Activated CD4-positive, alpha-beta T cell treated with anti-CD3 and anti-CD28 coated beads, Interleukin-2, amount 10 ng/mL, durations not matched to agents 7 days and 5 days (primary cell): Measurements from ENCODE around the gene GTF3C1. TPM values are rescaled to one million over a fixed set of nuclear protein-coding genes. Genes with fewer than 3 reads are reported as not detected.

Source experiments
- CTCF ChIA-PET: fragments of 350-600 bp; sonication (Branson Sonifier 250); formaldehyde crosslinking; loops from one replicate; lab custom pipeline; 2021; ENCODE audit warnings: antibody characterized with exemption; lab: Charles Lee
- POLR2A ChIA-PET: fragments of 350-600 bp; sonication (Branson Sonifier 250); formaldehyde crosslinking; loops from one replicate; lab custom pipeline; 2021; ENCODE audit warnings: antibody characterized with exemption; lab: Charles Lee
- DNase-seq: peaks from one replicate; pipeline ENCODE4 v3.0.0-alpha.2; 2020
- H3K27ac Mint-ChIP-seq: one replicate; pipeline ENCODE4 v1.8.0; 2021; ENCODE audit warnings: mild to moderate bottlenecking, moderate library complexity, mixed read lengths
- H3K27me3 Mint-ChIP-seq: one replicate; pipeline ENCODE4 v1.8.0; 2021; ENCODE audit warnings: mixed read lengths
- H3K36me3 Mint-ChIP-seq: one replicate; pipeline ENCODE4 v1.8.0; 2021; ENCODE audit warnings: low read depth, mixed read lengths
- H3K4me1 Mint-ChIP-seq: one replicate; pipeline ENCODE4 v1.8.0; 2021; ENCODE audit warnings: mixed read lengths
- H3K4me3 Mint-ChIP-seq: one replicate; pipeline ENCODE4 v1.8.0; 2021; ENCODE audit warnings: mild to moderate bottlenecking, moderate library complexity, mixed read lengths
- H3K9me3 Mint-ChIP-seq: one replicate; pipeline ENCODE4 v1.8.0; 2021; ENCODE audit warnings: mixed read lengths
- total RNA-seq, 2 experiments: library from RNA; stranded (reverse); gene quantifications; one replicate each; pipeline ENCODE4 v1.2.3, GENCODE V29; 2021

Gene GTF3C1
- total RNA-seq, 2 experiments from 2014 or later: 51.9 to 52.9 TPM

DNA sequence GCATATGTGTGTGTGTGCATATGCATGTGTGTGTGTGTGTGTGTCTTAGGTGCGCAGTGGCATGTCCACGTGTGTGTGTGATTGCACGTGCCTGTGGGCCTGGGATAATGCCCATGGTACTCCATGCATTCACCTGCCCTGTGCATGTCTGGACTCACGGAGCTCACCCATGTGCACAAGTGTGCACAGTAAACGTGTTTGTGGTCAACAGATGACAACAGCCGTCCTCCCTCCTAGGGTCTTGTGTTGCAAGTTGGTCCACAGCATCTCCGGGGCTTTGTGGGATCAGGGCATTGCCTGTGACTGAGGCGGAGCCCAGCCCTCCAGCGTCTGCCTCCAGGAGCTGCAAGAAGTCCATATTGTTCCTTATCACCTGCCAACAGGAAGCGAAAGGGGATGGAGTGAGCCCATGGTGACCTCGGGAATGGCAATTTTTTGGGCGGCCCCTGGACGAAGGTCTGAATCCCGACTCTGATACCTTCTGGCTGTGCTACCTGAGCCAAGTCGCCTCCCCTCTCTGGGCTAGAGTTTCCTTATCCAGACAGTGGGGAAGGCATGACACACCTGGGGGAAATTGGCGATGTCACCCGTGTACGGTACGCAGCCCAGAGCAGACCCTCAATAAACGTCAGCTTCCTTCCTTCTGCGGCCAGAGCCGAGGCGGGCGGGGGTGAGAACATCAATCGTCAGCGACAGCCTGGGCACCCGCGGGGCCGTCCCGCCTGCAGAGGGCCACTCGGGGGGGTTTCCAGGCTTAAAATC lies 100.1 kb downstream of the GTF3C1 start:
- Mint-ChIP-seq H3K4me3 (no peak overlapping the region), H3K9me3 (peaks cover 20% of the 10 kb centered on the region), H3K36me3 (peaks cover 76% of the 10 kb centered on the region), H3K27ac (peak overlapping the region; percentile 66), H3K27me3 (no peaks in the 10 kb centered on the region), H3K4me1 (peaks cover 71% of the 10 kb centered on the region)
- CTCF ChIA-PET: interaction anchor here (0.8 to 2.1 kb wide), 5 partner anchors 9 to 270 kb away, joined by 3 to 11 read pairs (median 3); no protein-coding TSS in a partner anchor
- peak; percentile 21 for DNase-seq
- POLR2A ChIA-PET: no interaction called here

DNA sequence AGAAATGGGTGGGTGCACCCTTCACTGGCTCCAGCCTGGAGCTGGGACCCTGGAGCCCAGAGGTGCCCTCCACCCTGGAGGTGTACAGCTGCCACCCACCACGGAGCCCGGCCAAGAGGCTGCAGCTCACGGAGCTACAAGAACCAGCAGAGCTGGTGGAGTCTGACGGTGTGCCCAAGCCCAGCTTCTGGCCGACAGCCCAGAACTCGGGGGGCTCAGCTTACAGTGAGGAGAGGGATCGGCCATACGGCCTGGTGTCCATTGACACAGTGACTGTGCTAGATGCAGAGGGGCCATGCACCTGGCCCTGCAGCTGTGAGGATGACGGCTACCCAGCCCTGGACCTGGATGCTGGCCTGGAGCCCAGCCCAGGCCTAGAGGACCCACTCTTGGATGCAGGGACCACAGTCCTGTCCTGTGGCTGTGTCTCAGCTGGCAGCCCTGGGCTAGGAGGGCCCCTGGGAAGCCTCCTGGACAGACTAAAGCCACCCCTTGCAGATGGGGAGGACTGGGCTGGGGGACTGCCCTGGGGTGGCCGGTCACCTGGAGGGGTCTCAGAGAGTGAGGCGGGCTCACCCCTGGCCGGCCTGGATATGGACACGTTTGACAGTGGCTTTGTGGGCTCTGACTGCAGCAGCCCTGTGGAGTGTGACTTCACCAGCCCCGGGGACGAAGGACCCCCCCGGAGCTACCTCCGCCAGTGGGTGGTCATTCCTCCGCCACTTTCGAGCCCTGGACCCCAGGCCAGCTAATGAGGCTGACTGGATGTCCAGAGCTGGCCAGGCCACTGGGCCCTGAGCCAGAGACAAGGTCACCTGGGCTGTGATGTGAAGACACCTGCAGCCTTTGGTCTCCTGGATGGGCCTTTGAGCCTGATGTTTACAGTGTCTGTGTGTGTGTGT lies 100.9 kb downstream of the GTF3C1 start:
- DNase-seq: no peak
- peaks cover 84% of the 10 kb centered on the region for H3K36me3 Mint-ChIP-seq
- POLR2A ChIA-PET: no interaction called here
- H3K9me3 Mint-ChIP-seq: peaks cover 25% of the 10 kb centered on the region
- CTCF ChIA-PET: interaction anchor here (1.0 to 1.2 kb wide), 2 partner anchors 22 to 269 kb away, joined by 3 read pairs; no protein-coding TSS in a partner anchor
- H3K27ac Mint-ChIP-seq: peak overlapping the region; percentile 46
- H3K4me3 Mint-ChIP-seq: no peak overlapping the region
- H3K27me3 Mint-ChIP-seq: no peaks in the 10 kb centered on the region
- peaks cover 67% of the 10 kb centered on the region for H3K4me1 Mint-ChIP-seq

- peaks cover 24% of the 10 kb centered on the region for H3K9me3 Mint-ChIP-seq
- peaks cover 91% of the 10 kb centered on the region for H3K36me3 Mint-ChIP-seq
- no peak for DNase-seq
- H3K27ac Mint-ChIP-seq: peak overlapping the region; percentile 89
- ChIA-PET CTCF (no interaction called here), POLR2A (no interaction called here)
- H3K4me1 Mint-ChIP-seq: peaks cover 64% of the 10 kb centered on the region
- no peak overlapping the region for H3K4me3 Mint-ChIP-seq
- no peaks in the 10 kb centered on the region for H3K27me3 Mint-ChIP-seq
Measured at GRCh38 chr16:27447301-27447700, 102.4 kb downstream of the GTF3C1 start.

- no peaks in the 10 kb centered on the region for H3K27me3 Mint-ChIP-seq
- ChIA-PET POLR2A (no interaction called here), CTCF (no interaction called here)
- peaks cover 91% of the 10 kb centered on the region for H3K36me3 Mint-ChIP-seq
- H3K4me1 Mint-ChIP-seq: peaks cover 61% of the 10 kb centered on the region
- H3K4me3 Mint-ChIP-seq: peak overlapping the region; percentile 3
- peak overlapping the region; percentile 89 for H3K27ac Mint-ChIP-seq
- peak; percentile 85 for DNase-seq
- peaks cover 24% of the 10 kb centered on the region for H3K9me3 Mint-ChIP-seq
Measured at GRCh38 chr16:27446721-27447120, 103.0 kb downstream of the GTF3C1 start.

- H3K36me3 Mint-ChIP-seq: peaks cover 90% of the 10 kb centered on the region
- H3K9me3 Mint-ChIP-seq: peaks cover 24% of the 10 kb centered on the region
- ChIA-PET CTCF (interaction anchor here (1.3 to 1.6 kb wide), 2 partner anchors 13 to 73 kb away, joined by 3 to 4 read pairs; no protein-coding TSS in a partner anchor), POLR2A (interaction anchor here (0.7 to 1.0 kb wide), 2 partner anchors 78 to 192 kb away, joined by 3 to 5 read pairs; no protein-coding TSS in a partner anchor)
- peak overlapping the region; percentile 89 for H3K27ac Mint-ChIP-seq
- no peak overlapping the region for H3K4me3 Mint-ChIP-seq
- no peaks in the 10 kb centered on the region for H3K27me3 Mint-ChIP-seq
- peaks cover 53% of the 10 kb centered on the region for H3K4me1 Mint-ChIP-seq
- DNase-seq: no peak
Measured at GRCh38 chr16:27445502-27446175, 104.1 kb downstream of the GTF3C1 start.

DNA sequence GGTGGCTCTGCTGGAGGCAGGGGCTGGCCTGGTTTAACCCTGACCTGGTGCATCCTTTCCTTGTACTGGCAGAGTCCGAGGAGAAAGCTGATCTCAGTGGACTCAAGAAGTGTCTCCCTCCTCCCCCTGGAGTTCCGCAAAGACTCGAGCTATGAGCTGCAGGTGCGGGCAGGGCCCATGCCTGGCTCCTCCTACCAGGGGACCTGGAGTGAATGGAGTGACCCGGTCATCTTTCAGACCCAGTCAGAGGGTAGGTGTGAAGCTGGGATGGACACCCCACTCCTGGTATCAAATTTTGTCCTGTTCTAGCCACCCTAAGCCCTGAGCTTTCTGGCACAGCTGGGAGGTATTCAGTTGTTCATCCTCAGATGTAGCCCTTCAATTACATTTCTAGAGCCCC lies 105.2 kb downstream of the GTF3C1 start:
- H3K4me1 Mint-ChIP-seq: peaks cover 42% of the 10 kb centered on the region
- CTCF ChIA-PET: interaction anchor here (1.3 to 1.9 kb wide), 3 partner anchors 10 to 72 kb away, joined by 3 to 6 read pairs (median 4); no protein-coding TSS in a partner anchor
- DNase-seq: no peak
- H3K9me3 Mint-ChIP-seq: peaks cover 24% of the 10 kb centered on the region
- H3K36me3 Mint-ChIP-seq: peaks cover 84% of the 10 kb centered on the region
- no peak overlapping the region for H3K27ac Mint-ChIP-seq
- POLR2A ChIA-PET: interaction anchor here (1.0 kb wide), 1 partner anchor 76 kb away, joined by 3 read pairs; no protein-coding TSS in a partner anchor
- H3K27me3 Mint-ChIP-seq: no peaks in the 10 kb centered on the region
- no peak overlapping the region for H3K4me3 Mint-ChIP-seq

DNA sequence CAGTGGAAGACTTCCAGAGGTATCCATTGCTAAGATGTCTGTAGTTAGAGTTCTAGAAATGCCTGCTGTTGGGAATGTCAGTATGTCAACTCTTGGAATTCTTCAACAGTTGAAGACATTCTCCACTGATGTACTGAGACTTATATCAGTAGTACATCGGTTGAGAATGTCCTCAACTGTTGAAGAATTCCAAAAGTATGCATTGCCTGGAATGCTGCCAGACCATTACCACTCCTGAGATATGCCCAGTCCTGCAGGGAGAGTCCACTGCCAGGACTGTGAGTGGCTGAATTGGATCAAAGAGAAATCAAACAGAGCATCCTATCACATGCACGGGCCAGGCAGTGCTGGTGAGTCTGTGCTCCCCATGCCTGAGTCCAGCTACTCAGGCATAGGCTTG lies 105.7 kb downstream of the GTF3C1 start:
- POLR2A ChIA-PET: no interaction called here
- H3K36me3 Mint-ChIP-seq: peaks cover 84% of the 10 kb centered on the region
- no peak overlapping the region for H3K27ac Mint-ChIP-seq

DNA sequence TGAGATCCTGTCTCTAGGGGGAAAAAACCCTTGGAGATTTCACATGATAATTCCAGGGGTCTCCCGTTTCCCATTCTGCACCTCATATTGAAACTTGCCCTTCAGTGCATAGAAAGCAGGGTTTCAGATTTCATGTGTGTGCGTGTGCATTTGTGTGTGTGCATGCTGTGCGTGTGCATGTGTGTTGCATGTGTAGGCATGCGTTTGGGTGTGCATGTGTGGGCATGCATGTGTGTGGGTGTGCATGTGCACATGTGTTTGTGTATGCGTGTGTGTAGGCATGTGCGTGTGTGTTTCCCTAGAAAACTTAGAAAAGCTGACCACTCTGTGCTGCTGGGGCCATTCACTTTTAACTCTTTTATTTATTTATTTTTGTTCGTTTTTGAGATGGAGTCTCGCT lies 107.7 kb downstream of the GTF3C1 start:
- peaks cover 79% of the 10 kb centered on the region for H3K36me3 Mint-ChIP-seq
- H3K27me3 Mint-ChIP-seq: no peaks in the 10 kb centered on the region
- ChIA-PET CTCF (interaction anchor here (1.2 kb wide), 1 partner anchor 54 kb away, joined by 3 read pairs; no protein-coding TSS in a partner anchor), POLR2A (no interaction called here)
- no peak overlapping the region for H3K27ac Mint-ChIP-seq
- DNase-seq: no peak
- no peak overlapping the region for H3K4me3 Mint-ChIP-seq
- peaks cover 19% of the 10 kb centered on the region for H3K9me3 Mint-ChIP-seq
- peaks cover 24% of the 10 kb centered on the region for H3K4me1 Mint-ChIP-seq

More for the DNA sequence above, 105.7 kb downstream of the GTF3C1 start:
- Mint-ChIP-seq H3K4me1 (peaks cover 42% of the 10 kb centered on the region), H3K9me3 (peaks cover 24% of the 10 kb centered on the region), H3K4me3 (no peak overlapping the region), H3K27me3 (no peaks in the 10 kb centered on the region)
- no peak for DNase-seq
- CTCF ChIA-PET: interaction anchor here (1.6 to 1.9 kb wide), 2 partner anchors 10 to 12 kb away, joined by 4 to 6 read pairs; no protein-coding TSS in a partner anchor

GRCh38 chr16:27441276-27441675 lies 108.4 kb downstream of the GTF3C1 start:
- Mint-ChIP-seq H3K36me3 (peaks cover 80% of the 10 kb centered on the region), H3K9me3 (peaks cover 16% of the 10 kb centered on the region), H3K4me1 (peaks cover 17% of the 10 kb centered on the region), H3K4me3 (no peak overlapping the region), H3K27me3 (no peaks in the 10 kb centered on the region), H3K27ac (peak overlapping the region; percentile 20)
- POLR2A ChIA-PET: no interaction called here
- no peak for DNase-seq
- CTCF ChIA-PET: interaction anchor here (0.7 to 1.7 kb wide), 4 partner anchors 9 to 836 kb away, joined by 3 to 4 read pairs (median 3); no protein-coding TSS in a partner anchor

DNA sequence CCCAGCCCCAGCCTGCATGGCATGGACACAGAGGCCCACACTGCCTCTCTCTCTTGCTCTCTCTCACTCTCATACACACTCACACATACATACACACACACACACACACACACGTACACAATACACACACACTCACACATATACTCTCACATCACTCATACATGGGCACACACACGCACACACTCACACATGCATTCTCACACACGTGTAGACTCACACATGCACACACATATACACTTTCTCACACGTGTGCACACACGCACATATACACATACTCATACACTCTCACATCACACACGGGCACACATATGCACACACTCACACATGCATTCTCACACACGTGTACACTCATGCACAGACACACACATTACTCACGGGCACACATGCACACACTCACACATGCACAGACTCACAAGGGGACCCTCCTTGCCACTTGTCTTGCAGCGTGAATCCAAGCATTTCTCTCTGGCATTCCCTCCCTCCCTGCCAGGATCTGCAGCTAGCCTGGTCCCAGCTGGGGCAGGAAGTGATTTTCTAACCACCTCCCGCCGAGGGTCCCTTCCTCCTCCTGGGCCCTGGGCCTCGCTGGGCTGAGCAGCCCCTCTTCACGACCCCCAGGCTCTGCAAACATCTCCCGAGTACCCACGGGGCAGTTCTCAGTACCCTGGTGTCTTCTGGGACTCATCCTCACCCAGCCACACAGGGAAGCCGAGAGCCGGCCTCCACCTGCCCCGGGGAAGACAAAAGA lies 110.3 kb downstream of the GTF3C1 start:
- POLR2A ChIA-PET: no interaction called here
- H3K27me3 Mint-ChIP-seq: no peaks in the 10 kb centered on the region
- CTCF ChIA-PET: interaction anchor here (1.1 to 2.4 kb wide), 3 partner anchors 10 to 121 kb away, joined by 3 to 11 read pairs (median 4); no protein-coding TSS in a partner anchor
- H3K9me3 Mint-ChIP-seq: peaks cover 11% of the 10 kb centered on the region
- peaks cover 7% of the 10 kb centered on the region for H3K4me1 Mint-ChIP-seq
- no peak overlapping the region for H3K4me3 Mint-ChIP-seq
- H3K36me3 Mint-ChIP-seq: peaks cover 71% of the 10 kb centered on the region
- H3K27ac Mint-ChIP-seq: no peak overlapping the region
- DNase-seq: no peak

DNA sequence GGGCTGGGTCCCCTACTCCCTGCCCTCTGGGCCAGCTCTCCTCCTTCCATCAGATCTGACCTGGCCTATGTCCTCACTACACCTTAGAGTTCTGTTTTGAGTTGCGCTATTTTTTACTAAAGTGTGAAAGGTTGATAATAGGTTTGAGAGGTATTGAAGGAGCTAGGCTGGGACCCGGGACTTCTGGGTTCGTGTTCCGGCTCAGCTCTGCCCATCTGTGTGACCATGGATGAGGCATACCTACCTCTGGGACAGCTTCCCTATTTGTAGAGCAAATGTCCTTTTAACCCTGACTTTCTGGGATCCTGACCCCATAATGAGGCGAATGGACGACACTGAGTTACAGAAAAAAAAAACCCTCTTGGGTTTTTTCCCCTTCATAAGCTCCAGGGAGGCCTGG lies 111.8 kb downstream of the GTF3C1 start:
- CTCF ChIA-PET: interaction anchor here (0.5 to 2.4 kb wide), 5 partner anchors 10 to 253 kb away, joined by 3 to 11 read pairs (median 3); no protein-coding TSS in a partner anchor
- DNase-seq: no peak
- no peaks in the 10 kb centered on the region for H3K27me3 Mint-ChIP-seq
- H3K27ac Mint-ChIP-seq: no peak overlapping the region
- POLR2A ChIA-PET: no interaction called here
- H3K9me3 Mint-ChIP-seq: peaks cover 2% of the 10 kb centered on the region
- no peak overlapping the region for H3K4me3 Mint-ChIP-seq
- H3K36me3 Mint-ChIP-seq: peaks cover 70% of the 10 kb centered on the region
- H3K4me1 Mint-ChIP-seq: peaks cover 10% of the 10 kb centered on the region
